Adrenal gland (tissue), 12 donors: ENCODE measurements around the gene COX19. TPM values are rescaled to one million over a fixed set of nuclear protein-coding genes. Genes with fewer than 3 reads are reported as not detected.

ENCODE experiments used
- DNase-seq, 7 donors: peaks; one replicate each; pipeline ENCODE4 v3.0.0-alpha.2; 2019 to 2020
- H3K27ac ChIP-seq, 5 donors: fragments of 200-600 bp; sonication (generic) in 4 of 5; 1 replicate in 3 of 5; 2 replicates in 2 of 5; pipeline versions ENCODE4 v1.5.1 to v1.8.0; 2016 to 2020; ENCODE audit warnings: mild to moderate bottlenecking in 1 of 5
- H3K27me3 ChIP-seq: fragments of 200-600 bp; 2 replicates; pipeline ENCODE4 v1.8.0; 2021
- H3K36me3 ChIP-seq, 2 donors: fragments of 200-600 bp; replicated peaks in 1 of 2; 1 replicate in 1 of 2; 2 replicates in 1 of 2; pipeline versions ENCODE4 v1.5.1 to v1.8.0; 2018 to 2022
- H3K4me1 ChIP-seq, 2 donors: fragments of 200-600 bp; replicated peaks in 1 of 2; 1 replicate in 1 of 2; 2 replicates in 1 of 2; pipeline versions ENCODE4 v1.5.1 to v1.8.0; 2018 to 2021
- H3K4me3 ChIP-seq, 4 donors: fragments of 200-600 bp; sonication (generic) in 3 of 4; one replicate each; pipeline ENCODE4 v1.5.1; 2016 to 2018
- H3K9me3 ChIP-seq, 3 donors: fragments of 200-600 bp; sonication (generic) in 1 of 3; replicated peaks in 1 of 3; 1 replicate in 2 of 3; 2 replicates in 1 of 3; pipeline versions ENCODE4 v1.5.1 to v1.8.0; 2016 to 2021
- POLR2A ChIP-seq, 2 donors: fragments of 450-650 bp; IDR thresholded peaks; one replicate each; pipeline ENCODE4 v1.6.1; 2017; ENCODE audit warnings: antibody characterized with exemption in 2 of 2, mild to moderate bottlenecking in 2 of 2, moderate library complexity in 1 of 2
- WGBS, 4 donors: extraction: QIAGEN DNeasy Blood & Tissue Kit in 2 of 4; methylation state at CpG; one replicate each; pipeline versions ENCODE4 v1.1.5 to v1.1.7; 2013 to 2017; 5-methylcytosine and 5-hydroxymethylcytosine counted together
- intact Hi-C, 2 donors: fragments of 100-400 bp; cut with DNase I; formaldehyde crosslinking; loops; one replicate each; pipeline versions ENCODE4 v1.14.1 to v1.15.0; 2022 to 2023
- polyA plus RNA-seq, 3 donors: library from polyadenylated mRNA; stranded (reverse); fragments of 200-250 nt in 2 of 3; fragments of 350-450 nt in 1 of 3; fragmentation: Illumina TruSeq in 1 of 3; extraction: RNeasy Lipid Tissue Mini Kit (QIAGEN cat#74804) in 1 of 3; gene quantifications; one replicate each; pipeline ENCODE4 v1.2.3, GENCODE V29; 2013 to 2014
- total RNA-seq, 9 donors: library from RNA; depleted of rRNA in 4 of 9; stranded (reverse); fragments of >200 nt in 4 of 9; fragments of 120-200 nt in 1 of 9; fragmentation: NEBNext Ultra II Directional in 1 of 9; extraction: Animal tissue kit (Norgen Biotek cat#: 25700) in 1 of 9; gene quantifications; one replicate each; pipeline versions ENCODE4 v1.1.0 to v1.2.4, GENCODE V29; 2013 to 2023
- TF ChIP-seq, protein P1 (sequence below), 6 experiments: fragments of 450-650 bp in 4 of 6; fragments of 200-600 bp in 2 of 6; sonication (generic) in 1 of 6; IDR thresholded peaks; 1 replicate in 5 of 6; 2 replicates in 1 of 6; pipeline versions ENCODE4 v1.5.1 to v1.8.0; 2016 to 2021; ENCODE audit warnings: antibody characterized with exemption in 6 of 6, mild to moderate bottlenecking in 2 of 6, moderate library complexity in 1 of 6
- donor health status: healthy with polysubstance abuse.
- donor health status: Bipolar disorder and iron deficiency.
- donor health status: DM: yes; HTN: yes; CAD: no.
- donor health status: DM: no; HTN: no; CAD: no.
- donor health status: DM: no; HTN: no; CAD: no.
- donor health status: DM: yes; HTN: yes; CAD: no.

Gene COX19
- total and polyA plus RNA-seq, 12 donors = 9.1 to 32.4 (median 18.9) TPM

DNA sequence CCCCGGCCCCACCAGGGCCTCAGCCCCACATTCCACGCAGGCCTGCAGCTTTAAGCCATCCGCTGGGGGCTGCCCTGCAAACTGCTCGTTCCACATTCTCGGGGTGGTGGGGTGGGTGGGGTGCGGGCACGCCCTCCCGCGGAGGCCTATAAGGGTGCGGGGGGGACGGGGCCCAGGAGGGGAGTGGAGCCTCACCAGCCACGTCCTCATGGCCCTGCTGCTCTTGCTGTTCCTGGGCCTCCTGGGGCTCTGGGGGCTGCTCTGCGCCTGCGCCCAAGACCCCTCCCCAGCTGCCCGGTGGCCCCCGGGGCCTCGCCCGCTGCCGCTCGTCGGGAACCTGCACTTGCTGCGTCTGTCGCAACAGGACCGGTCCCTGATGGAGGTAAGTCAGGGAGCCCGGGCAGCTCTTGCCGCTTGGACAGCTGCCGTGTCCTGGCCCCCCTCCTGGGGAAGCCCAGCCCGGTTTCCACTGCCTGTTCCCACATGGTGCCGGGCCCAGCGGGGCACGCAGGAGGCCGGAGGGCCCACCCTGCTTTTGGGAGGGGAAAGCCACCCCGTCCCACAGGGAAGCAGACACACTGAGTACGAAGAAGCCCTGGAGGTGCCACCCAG is 7.8 kb upstream of the COX19 start, which contains the start of gene CYP2W1:
TSS of gene CYP2W1 (plus strand) at position 178 of the 612 bp plus-strand sequence. CDS start at position 209, 31 bp downstream.
- DNase-seq = no peak
- H3K27me3 ChIP-seq = no peaks in the 10 kb centered on the region
- 66 to 73% (median 71%) methylated on average over 12 to 34 of the region's 34 CpGs; no CpG with 5 or more reads in 1 of the 4 donors for WGBS, 4 donors

DNA sequence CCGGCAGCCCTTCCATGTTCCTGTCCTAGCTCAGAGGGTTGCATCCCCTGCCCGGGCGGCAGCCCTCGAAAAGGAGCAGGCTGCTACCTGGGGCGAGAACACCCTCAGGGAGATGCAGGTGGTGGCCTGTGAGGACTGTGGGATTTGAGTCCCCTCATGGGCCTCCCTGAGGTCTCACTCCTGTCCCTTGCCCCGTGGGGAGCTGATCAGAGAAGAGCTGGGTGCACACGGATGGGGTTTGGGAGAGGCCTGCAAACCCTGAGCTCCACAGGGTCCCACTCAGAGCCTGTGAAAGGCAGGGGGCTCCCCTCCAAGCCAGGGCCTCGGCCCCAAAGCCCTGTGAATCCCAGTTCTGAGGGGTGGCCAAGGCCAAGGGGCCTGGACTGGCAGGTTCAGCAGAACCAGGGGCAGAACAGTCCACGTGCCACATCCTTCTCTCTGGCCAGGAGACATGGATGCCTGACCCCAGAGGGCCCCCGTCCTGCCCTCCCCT is 7.2 kb upstream of the COX19 start:
- TF ChIP-seq, protein P1, sequence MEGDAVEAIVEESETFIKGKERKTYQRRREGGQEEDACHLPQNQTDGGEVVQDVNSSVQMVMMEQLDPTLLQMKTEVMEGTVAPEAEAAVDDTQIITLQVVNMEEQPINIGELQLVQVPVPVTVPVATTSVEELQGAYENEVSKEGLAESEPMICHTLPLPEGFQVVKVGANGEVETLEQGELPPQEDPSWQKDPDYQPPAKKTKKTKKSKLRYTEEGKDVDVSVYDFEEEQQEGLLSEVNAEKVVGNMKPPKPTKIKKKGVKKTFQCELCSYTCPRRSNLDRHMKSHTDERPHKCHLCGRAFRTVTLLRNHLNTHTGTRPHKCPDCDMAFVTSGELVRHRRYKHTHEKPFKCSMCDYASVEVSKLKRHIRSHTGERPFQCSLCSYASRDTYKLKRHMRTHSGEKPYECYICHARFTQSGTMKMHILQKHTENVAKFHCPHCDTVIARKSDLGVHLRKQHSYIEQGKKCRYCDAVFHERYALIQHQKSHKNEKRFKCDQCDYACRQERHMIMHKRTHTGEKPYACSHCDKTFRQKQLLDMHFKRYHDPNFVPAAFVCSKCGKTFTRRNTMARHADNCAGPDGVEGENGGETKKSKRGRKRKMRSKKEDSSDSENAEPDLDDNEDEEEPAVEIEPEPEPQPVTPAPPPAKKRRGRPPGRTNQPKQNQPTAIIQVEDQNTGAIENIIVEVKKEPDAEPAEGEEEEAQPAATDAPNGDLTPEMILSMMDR (IDR thresholded peaks at IDR 0.05) = no peak
- TF ChIP-seq POLR2A (IDR thresholded peaks at IDR 0.05) = no peak
- H3K27ac ChIP-seq = no peak overlapping the region
- H3K36me3 ChIP-seq = no peaks in the 10 kb centered on the region
- DNase-seq = no peak
- H3K4me1 ChIP-seq = peaks cover 22 to 29% of the 10 kb centered on the region in 2 donors
- 74 to 95% (median 85%) methylated on average over 3 to 10 of the region's 10 CpGs for WGBS, 4 donors
- H3K9me3 ChIP-seq = no peaks in the 10 kb centered on the region
- H3K4me3 ChIP-seq = no peak overlapping the region
- no peaks in the 10 kb centered on the region for H3K27me3 ChIP-seq
- intact Hi-C loops = no loop called here

More for the DNA sequence above, 7.8 kb upstream of the COX19 start, which contains the start of gene CYP2W1:
- Histone ChIP-seq H3K36me3 (no peaks in the 10 kb centered on the region), H3K4me1 (peaks cover 22 to 29% of the 10 kb centered on the region in 2 donors), H3K27ac (no peak within 1 kb of the TSS), H3K9me3 (no peaks in the 10 kb centered on the region), H3K4me3 (no peak within 1 kb of the TSS)
- intact Hi-C loops = no loop called here
- TF ChIP-seq, protein P1 (IDR thresholded peaks at IDR 0.05) = no peak
- no peak for TF ChIP-seq POLR2A (IDR thresholded peaks at IDR 0.05)

DNA sequence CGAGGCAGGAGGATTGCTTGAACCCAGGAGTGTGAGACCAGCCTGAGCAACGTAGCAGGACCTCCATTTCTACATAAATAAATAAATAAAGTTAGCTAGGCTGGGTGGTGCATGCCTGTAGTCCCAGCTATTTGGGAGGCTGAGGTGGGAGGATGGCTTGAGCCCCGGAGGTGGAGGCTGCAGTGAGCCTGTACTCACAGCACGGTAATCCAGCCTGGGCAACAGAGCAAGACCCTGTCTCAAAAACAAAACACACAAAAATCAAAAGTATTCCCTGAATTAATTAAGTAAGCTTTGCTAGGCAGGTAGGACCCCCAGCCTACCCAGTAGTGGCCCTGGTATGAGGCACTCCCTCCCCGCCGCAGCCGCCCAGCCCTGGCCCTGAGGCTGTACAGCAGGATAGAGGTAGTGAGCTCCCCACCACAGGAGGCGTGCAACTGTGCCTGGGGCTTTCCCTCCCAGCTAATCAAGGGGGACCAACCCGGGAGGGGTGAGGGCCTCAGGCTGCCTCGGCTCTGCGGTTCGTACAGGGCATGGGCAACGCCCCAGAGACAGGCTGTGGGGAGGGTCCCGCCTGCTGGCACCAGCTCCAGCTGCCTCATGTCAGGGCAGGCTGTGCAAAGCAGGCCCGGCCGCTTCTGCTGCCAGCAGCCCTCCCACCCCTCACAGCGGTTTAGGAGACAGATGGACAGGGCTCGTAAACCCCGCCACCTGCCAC is 6.6 kb upstream of the COX19 start:
- Histone ChIP-seq H3K27ac (no peak overlapping the region), H3K36me3 (no peaks in the 10 kb centered on the region), H3K4me3 (no peak overlapping the region), H3K4me1 (peaks cover 22 to 29% of the 10 kb centered on the region in 2 donors), H3K9me3 (no peaks in the 10 kb centered on the region), H3K27me3 (no peaks in the 10 kb centered on the region)
- intact Hi-C loops = no loop called here
- WGBS, 4 donors = 88 to 95% (median 94%) methylated on average over 10 to 19 of the region's 19 CpGs
- no peak for DNase-seq
- TF ChIP-seq POLR2A (IDR thresholded peaks at IDR 0.05) = no peak
- TF ChIP-seq, protein P1 (IDR thresholded peaks at IDR 0.05) = no peak

DNA sequence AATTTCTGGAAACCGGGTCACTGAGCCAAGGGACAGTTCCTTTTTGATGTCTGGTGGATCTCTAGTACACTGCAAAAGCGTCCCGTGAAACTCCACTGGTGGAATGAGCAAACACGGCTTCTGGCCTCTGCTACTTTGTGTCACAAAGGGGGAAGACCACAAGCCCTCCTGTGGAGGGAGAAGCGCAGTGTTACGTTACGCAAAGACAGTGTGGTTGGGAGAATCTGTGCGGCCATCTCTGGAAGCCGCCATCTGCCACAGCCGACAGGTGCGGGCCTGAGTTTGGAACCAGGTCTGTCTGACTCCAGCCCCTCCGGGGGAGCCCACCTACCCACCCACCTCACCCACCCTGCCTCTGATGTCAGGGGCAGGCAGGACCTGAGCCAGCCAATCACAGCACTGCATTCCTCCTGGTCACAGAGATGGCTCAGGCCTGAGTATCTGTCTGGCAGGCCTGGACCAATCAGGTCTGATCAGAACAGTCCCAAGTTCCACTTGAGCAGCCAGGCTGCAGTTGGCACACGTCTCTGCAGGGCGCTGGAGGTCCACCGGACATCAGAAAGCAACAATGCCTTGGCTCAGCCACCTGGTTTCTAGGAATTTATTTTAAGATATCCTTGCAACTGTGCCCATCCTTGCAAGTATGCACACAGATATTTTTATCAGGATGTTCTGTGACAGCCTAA is 4.7 kb upstream of the COX19 start:
- 67 to 78% (median 73%) methylated on average over 13 to 15 of the region's 15 CpGs for WGBS, 4 donors
- peak in 1 of 2 donors; percentile 18 for TF ChIP-seq POLR2A (IDR thresholded peaks at IDR 0.05)
- TF ChIP-seq, protein P1 (IDR thresholded peaks at IDR 0.05) = no peak
- Histone ChIP-seq H3K27me3 (no peaks in the 10 kb centered on the region), H3K36me3 (no peaks in the 10 kb centered on the region), H3K9me3 (no peaks in the 10 kb centered on the region), H3K4me3 (no peak overlapping the region), H3K27ac (no peak overlapping the region), H3K4me1 (peaks cover 27 to 30% of the 10 kb centered on the region in 2 donors)
- peak in 3 of 7 donors; percentile 49 to 68 (median 62) for DNase-seq
- intact Hi-C loops = no loop called here
